ENCODE results near the gene KRTAP9-1.

GRCh38 chr17:41186872-41187271 is 2.8 kb upstream of the KRTAP9-1 start:
- TF ChIP-seq POLR2A (IDR thresholded peaks at IDR 0.05), result no peak
- TF ChIP-seq CTCF (IDR thresholded peaks at IDR 0.05), result no peak
